Ectodermal cell (in vitro differentiated cells): ENCODE measurements around the gene ZSCAN1.

ENCODE experiments used
- H3K27ac ChIP-seq: 2 replicates; pipeline ENCODE4 v1.7.0; 2013; ENCODE audit warnings: mild to moderate bottlenecking, low read depth, low read length; ENCODE audit not compliant: insufficient read depth, poor library complexity, severe bottlenecking
- H3K27me3 ChIP-seq: 2 replicates; pipeline ENCODE4 v1.7.0; 2013; ENCODE audit warnings: mild to moderate bottlenecking, low read length; ENCODE audit not compliant: insufficient read depth, control insufficient read depth, poor library complexity, severe bottlenecking
- H3K36me3 ChIP-seq: one replicate; pipeline ENCODE4 v1.7.0; 2013; ENCODE audit warnings: low read length; ENCODE audit not compliant: control insufficient read depth, insufficient read depth
- H3K4me1 ChIP-seq: one replicate; pipeline ENCODE4 v1.7.0; 2013; ENCODE audit warnings: low read length; ENCODE audit not compliant: control insufficient read depth, insufficient read depth
- H3K4me3 ChIP-seq: 2 replicates; pipeline ENCODE4 v1.7.0; 2013; ENCODE audit warnings: low read depth, low read length, control low read depth; ENCODE audit not compliant: insufficient read depth
- H3K9me3 ChIP-seq: 2 replicates; pipeline ENCODE4 v1.7.0; 2013; ENCODE audit warnings: mild to moderate bottlenecking, low read length, moderate library complexity; ENCODE audit not compliant: control insufficient read depth
- WGBS, 2 experiments: methylation state at CpG; one replicate each; pipeline ENCODE4 v1.1.7; 2013; ENCODE audit warnings: missing lambda C conversion rate in 2 of 2; 5-methylcytosine and 5-hydroxymethylcytosine counted together

Gene ZSCAN1

GRCh38 chr19:58038688-58039204 lies 4.9 kb downstream of the ZSCAN1 start:
- H3K27ac ChIP-seq = no peak overlapping the region
- H3K27me3 ChIP-seq = no peaks in the 10 kb centered on the region
- H3K9me3 ChIP-seq = no peaks in the 10 kb centered on the region
- H3K4me3 ChIP-seq = no peak overlapping the region
- whole genome bisulfite sequencing, 2 experiments = 61 to 65% methylated on average over 8 of the region's 8 CpGs
- H3K36me3 ChIP-seq = no peaks in the 10 kb centered on the region
- H3K4me1 ChIP-seq = no peaks in the 10 kb centered on the region

- H3K4me1 ChIP-seq = no peaks in the 10 kb centered on the region
- H3K36me3 ChIP-seq = no peaks in the 10 kb centered on the region
- H3K9me3 ChIP-seq = no peaks in the 10 kb centered on the region
- no peak overlapping the region for H3K27ac ChIP-seq
- 86 to 88% methylated on average over 21 of the region's 21 CpGs for WGBS, 2 experiments
- H3K27me3 ChIP-seq = no peaks in the 10 kb centered on the region
- H3K4me3 ChIP-seq = no peak overlapping the region
Measured at GRCh38 chr19:58040751-58041525, 7.1 kb downstream of the ZSCAN1 start.

GRCh38 chr19:58042495-58043340 lies 8.9 kb downstream of the ZSCAN1 start:
- 78 to 80% methylated on average over 54 of the region's 54 CpGs for WGBS, 2 experiments
- no peaks in the 10 kb centered on the region for H3K4me1 ChIP-seq
- no peak overlapping the region for H3K4me3 ChIP-seq
- H3K27ac ChIP-seq = no peak overlapping the region
- peaks cover 2% of the 10 kb centered on the region for H3K9me3 ChIP-seq
- H3K36me3 ChIP-seq = no peaks in the 10 kb centered on the region
- H3K27me3 ChIP-seq = no peaks in the 10 kb centered on the region

- H3K27me3 ChIP-seq = no peaks in the 10 kb centered on the region
- no peak overlapping the region for H3K27ac ChIP-seq
- peaks cover 2% of the 10 kb centered on the region for H3K9me3 ChIP-seq
- WGBS, 2 experiments = 91 to 94% methylated on average over 41 to 42 of the region's 42 CpGs
- no peak overlapping the region for H3K4me3 ChIP-seq
- no peaks in the 10 kb centered on the region for H3K4me1 ChIP-seq
- no peaks in the 10 kb centered on the region for H3K36me3 ChIP-seq
Measured at GRCh38 chr19:58044391-58044790, 10.6 kb downstream of the ZSCAN1 start.

GRCh38 chr19:58044886-58045285 lies 11.1 kb downstream of the ZSCAN1 start:
- no peaks in the 10 kb centered on the region for H3K4me1 ChIP-seq
- peaks cover 2% of the 10 kb centered on the region for H3K9me3 ChIP-seq
- no peaks in the 10 kb centered on the region for H3K27me3 ChIP-seq
- H3K4me3 ChIP-seq = no peak overlapping the region
- H3K27ac ChIP-seq = no peak overlapping the region
- no peaks in the 10 kb centered on the region for H3K36me3 ChIP-seq
- 91 to 93% methylated on average over 26 of the region's 26 CpGs for WGBS, 2 experiments

- Histone ChIP-seq H3K4me3 (no peak overlapping the region), H3K27ac (no peak overlapping the region), H3K4me1 (no peaks in the 10 kb centered on the region), H3K36me3 (no peaks in the 10 kb centered on the region), H3K27me3 (no peaks in the 10 kb centered on the region), H3K9me3 (peaks cover 2% of the 10 kb centered on the region)
- WGBS, 2 experiments = 86% methylated on average over 24 of the region's 24 CpGs
Measured at GRCh38 chr19:58045411-58046050, 11.7 kb downstream of the ZSCAN1 start.

- 61% methylated on average over 7 of the region's 7 CpGs for WGBS, 2 experiments
- no peak overlapping the region for H3K4me3 ChIP-seq
- H3K36me3 ChIP-seq = no peaks in the 10 kb centered on the region
- H3K27me3 ChIP-seq = no peaks in the 10 kb centered on the region
- H3K9me3 ChIP-seq = peaks cover 5% of the 10 kb centered on the region
- H3K4me1 ChIP-seq = no peaks in the 10 kb centered on the region
- no peak overlapping the region for H3K27ac ChIP-seq
Measured at GRCh38 chr19:58046856-58047255, 13.0 kb downstream of the ZSCAN1 start.

GRCh38 chr19:58047672-58048071 lies 13.8 kb downstream of the ZSCAN1 start:
- no peak overlapping the region for H3K27ac ChIP-seq

GRCh38 chr19:58052256-58052655 lies 18.4 kb downstream of the ZSCAN1 start:
- Histone ChIP-seq H3K36me3 (no peaks in the 10 kb centered on the region), H3K9me3 (peaks cover 4% of the 10 kb centered on the region), H3K27ac (no peak overlapping the region), H3K4me3 (no peak overlapping the region), H3K27me3 (no peaks in the 10 kb centered on the region), H3K4me1 (no peaks in the 10 kb centered on the region)
- 93 to 97% methylated on average over 16 of the region's 16 CpGs for WGBS, 2 experiments

More at GRCh38 chr19:58047672-58048071, 13.8 kb downstream of the ZSCAN1 start:
- Histone ChIP-seq H3K4me3 (no peak overlapping the region), H3K36me3 (no peaks in the 10 kb centered on the region), H3K9me3 (peaks cover 5% of the 10 kb centered on the region), H3K27me3 (no peaks in the 10 kb centered on the region), H3K4me1 (no peaks in the 10 kb centered on the region)
- 87 to 89% methylated on average over 12 of the region's 12 CpGs for WGBS, 2 experiments
